Endothelial cell (in vitro differentiated cells): ENCODE measurements around the gene MPHOSPH9. TPM values are rescaled to one million over a fixed set of nuclear protein-coding genes. Genes with fewer than 3 reads are reported as not detected.

Source experiments
- DNase-seq: peaks from one replicate; pipeline ENCODE4 v3.0.0; 2021; ENCODE audit warnings: low spot score
- H3K27ac Mint-ChIP-seq: one replicate; pipeline ENCODE4 v1.8.0; 2021; ENCODE audit warnings: mixed read lengths, inconsistent platforms; ENCODE audit not compliant: unreplicated experiment
- H3K27me3 Mint-ChIP-seq: one replicate; pipeline ENCODE4 v1.8.0; 2021; ENCODE audit warnings: mild to moderate bottlenecking, moderate library complexity, mixed read lengths, inconsistent platforms; ENCODE audit not compliant: unreplicated experiment
- H3K36me3 Mint-ChIP-seq: one replicate; pipeline ENCODE4 v1.8.0; 2021; ENCODE audit warnings: mild to moderate bottlenecking, low read depth, mixed read lengths, inconsistent platforms; ENCODE audit not compliant: unreplicated experiment
- H3K4me1 Mint-ChIP-seq: one replicate; pipeline ENCODE4 v1.8.0; 2021; ENCODE audit warnings: mild to moderate bottlenecking, mixed read lengths, inconsistent platforms; ENCODE audit not compliant: unreplicated experiment
- H3K4me3 Mint-ChIP-seq: one replicate; pipeline ENCODE4 v1.8.0; 2021; ENCODE audit warnings: mild to moderate bottlenecking, mixed read lengths, inconsistent platforms; ENCODE audit not compliant: unreplicated experiment
- H3K9me3 Mint-ChIP-seq: one replicate; pipeline ENCODE4 v1.8.0; 2021; ENCODE audit warnings: mixed read lengths, inconsistent platforms; ENCODE audit not compliant: unreplicated experiment
- total RNA-seq: library from RNA; stranded (reverse); fragmentation: NEBNext Ultra II Directional; extraction: Animal tissue kit (Norgen Biotek cat#: 25700); gene quantifications from one replicate; pipeline ENCODE4 v1.2.1, GENCODE V29; 2021; ENCODE audit not compliant: unreplicated experiment
- TF ChIP-seq, protein P1 (sequence below): fragments of 200-600 bp; sonication (generic); IDR thresholded peaks from one replicate; pipeline ENCODE4 v1.5.0; 2021; ENCODE audit warnings: antibody characterized with exemption; ENCODE audit not compliant: unreplicated experiment

The MPHOSPH9 gene
- total RNA-seq, 1 donor from 2014 or later, result 30.1 TPM

DNA sequence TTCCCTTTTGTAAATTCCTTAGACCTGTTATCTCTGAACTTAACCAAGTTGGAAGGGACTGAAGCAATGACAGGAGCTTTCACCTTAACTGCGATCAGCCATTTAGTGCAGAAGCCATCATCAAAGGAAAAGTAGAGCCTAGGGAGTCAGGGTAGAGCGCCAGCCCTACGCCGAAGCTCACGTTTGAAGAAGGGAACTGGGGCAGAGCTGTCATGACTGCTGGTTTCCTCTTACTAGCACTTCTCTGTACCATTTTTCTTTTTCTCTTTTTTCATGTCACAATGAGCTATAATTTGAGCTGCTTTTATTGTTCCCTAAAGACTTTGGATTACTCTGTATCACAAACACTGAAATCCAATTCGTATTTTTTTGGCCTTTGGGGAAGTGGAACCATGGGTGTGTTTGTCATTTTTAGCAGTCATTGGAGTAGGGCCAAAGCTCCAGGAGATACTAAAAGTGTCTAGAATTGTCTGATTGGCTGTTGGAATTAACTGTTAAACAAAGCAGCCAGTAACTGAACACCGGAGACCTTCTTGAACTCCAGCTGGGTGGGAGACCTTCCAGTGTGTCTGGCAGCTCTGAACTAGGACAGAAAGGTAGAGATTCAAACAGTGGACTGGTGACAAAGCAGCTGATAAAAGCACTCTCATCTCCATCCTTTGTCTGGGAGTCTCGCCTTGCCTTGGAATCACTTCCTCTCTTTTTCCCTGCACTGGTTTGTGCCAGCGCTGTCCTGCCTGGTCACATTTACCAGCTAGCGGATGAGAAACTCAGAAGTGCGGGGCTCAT is 9.4 kb upstream of the MPHOSPH9 start:
- TF ChIP-seq, protein P1, sequence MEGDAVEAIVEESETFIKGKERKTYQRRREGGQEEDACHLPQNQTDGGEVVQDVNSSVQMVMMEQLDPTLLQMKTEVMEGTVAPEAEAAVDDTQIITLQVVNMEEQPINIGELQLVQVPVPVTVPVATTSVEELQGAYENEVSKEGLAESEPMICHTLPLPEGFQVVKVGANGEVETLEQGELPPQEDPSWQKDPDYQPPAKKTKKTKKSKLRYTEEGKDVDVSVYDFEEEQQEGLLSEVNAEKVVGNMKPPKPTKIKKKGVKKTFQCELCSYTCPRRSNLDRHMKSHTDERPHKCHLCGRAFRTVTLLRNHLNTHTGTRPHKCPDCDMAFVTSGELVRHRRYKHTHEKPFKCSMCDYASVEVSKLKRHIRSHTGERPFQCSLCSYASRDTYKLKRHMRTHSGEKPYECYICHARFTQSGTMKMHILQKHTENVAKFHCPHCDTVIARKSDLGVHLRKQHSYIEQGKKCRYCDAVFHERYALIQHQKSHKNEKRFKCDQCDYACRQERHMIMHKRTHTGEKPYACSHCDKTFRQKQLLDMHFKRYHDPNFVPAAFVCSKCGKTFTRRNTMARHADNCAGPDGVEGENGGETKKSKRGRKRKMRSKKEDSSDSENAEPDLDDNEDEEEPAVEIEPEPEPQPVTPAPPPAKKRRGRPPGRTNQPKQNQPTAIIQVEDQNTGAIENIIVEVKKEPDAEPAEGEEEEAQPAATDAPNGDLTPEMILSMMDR, result no peak
- Mint-ChIP-seq H3K4me3 (no peak overlapping the region), H3K4me1 (peaks cover 7% of the 10 kb centered on the region), H3K27ac (peak overlapping the region; percentile 67), H3K9me3 (peaks cover 5% of the 10 kb centered on the region), H3K27me3 (peaks cover 1% of the 10 kb centered on the region), H3K36me3 (peaks cover 15% of the 10 kb centered on the region)
- DNase-seq, result no peak

DNA sequence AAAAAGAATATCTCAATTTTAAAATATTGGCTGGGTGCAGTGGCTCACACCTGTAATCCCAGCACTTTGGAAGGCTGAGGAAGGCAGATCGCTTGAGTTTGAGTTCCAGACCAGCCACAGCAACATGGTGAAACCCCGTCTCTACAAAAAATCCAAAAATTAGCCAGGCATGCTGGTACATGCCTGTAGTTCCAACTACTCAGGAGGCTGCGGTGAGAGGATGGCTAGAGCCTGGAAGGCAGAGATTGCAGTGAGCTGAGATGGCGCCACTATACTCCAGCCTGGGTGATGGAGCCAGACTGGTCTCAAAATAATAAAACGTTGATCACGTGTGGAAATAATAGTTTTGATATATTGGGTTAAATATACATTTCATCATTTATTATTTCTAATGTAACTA is 6.0 kb upstream of the MPHOSPH9 start:
- peaks cover 7% of the 10 kb centered on the region for H3K36me3 Mint-ChIP-seq
- H3K27ac Mint-ChIP-seq, result no peak overlapping the region
- TF ChIP-seq, protein P1, result no peak
- H3K9me3 Mint-ChIP-seq, result no peaks in the 10 kb centered on the region
- H3K4me1 Mint-ChIP-seq, result peaks cover 7% of the 10 kb centered on the region
- no peak for DNase-seq
- no peak overlapping the region for H3K4me3 Mint-ChIP-seq
- H3K27me3 Mint-ChIP-seq, result peaks cover 1% of the 10 kb centered on the region

DNA sequence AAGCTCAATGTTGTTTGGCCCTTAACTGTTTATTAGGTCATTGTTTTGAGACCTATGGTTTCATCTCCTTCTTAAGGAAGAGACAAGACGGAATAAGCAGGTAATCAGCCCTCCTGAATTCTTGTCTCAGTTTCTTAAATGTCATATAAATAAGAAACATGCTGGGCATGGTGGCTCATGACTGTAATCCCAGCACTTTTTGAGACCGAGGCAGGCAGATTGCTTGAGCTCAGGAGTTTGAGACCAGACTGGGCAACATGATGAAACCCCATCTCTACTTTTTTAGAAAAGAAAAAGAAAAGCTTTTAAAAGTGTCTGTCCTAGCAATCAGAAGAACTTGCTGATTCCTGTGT is 5.4 kb upstream of the MPHOSPH9 start:
- TF ChIP-seq, protein P1, result peak; percentile 9
- no peak overlapping the region for H3K4me3 Mint-ChIP-seq
- peaks cover 7% of the 10 kb centered on the region for H3K36me3 Mint-ChIP-seq
- peaks cover 7% of the 10 kb centered on the region for H3K4me1 Mint-ChIP-seq
- H3K27me3 Mint-ChIP-seq, result peaks cover 1% of the 10 kb centered on the region
- no peak overlapping the region for H3K27ac Mint-ChIP-seq
- no peaks in the 10 kb centered on the region for H3K9me3 Mint-ChIP-seq
- DNase-seq, result no peak

DNA sequence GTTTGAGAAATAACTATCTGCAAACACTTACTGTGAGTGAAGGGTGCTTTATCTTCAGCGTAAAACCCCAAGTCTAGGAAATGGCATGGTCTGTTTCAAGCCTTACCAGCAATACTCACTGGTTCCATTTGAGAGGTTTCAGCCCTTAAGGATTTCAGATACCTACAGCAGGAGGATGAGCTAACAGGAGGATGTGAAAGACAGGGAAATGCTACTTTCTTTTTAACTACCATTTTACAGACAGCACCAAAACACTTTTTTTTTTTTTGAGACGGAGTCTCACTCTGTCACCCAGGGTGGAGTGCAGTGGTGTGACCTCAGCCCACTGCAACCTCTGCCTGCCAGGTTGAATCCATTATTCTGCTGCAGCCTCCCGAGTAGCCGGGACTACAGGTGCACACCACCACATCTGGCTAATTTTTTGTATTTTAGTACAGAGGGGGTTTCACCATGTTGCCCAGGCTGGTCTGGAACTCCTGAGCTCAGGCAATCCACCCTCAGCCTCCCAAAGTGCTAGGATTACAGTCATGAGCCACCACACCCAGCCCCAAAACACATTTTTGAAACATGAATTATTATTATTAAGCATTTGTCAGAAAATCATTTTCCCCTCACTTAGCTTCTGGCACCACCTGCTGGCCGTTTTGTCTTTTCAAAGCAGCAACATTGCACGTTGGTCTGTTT is 4.8 kb upstream of the MPHOSPH9 start:
- Mint-ChIP-seq H3K4me1 (peaks cover 6% of the 10 kb centered on the region), H3K27me3 (peaks cover 1% of the 10 kb centered on the region), H3K9me3 (no peaks in the 10 kb centered on the region), H3K27ac (no peak overlapping the region), H3K36me3 (peaks cover 7% of the 10 kb centered on the region), H3K4me3 (no peak overlapping the region)
- DNase-seq, result peak; percentile 60
- TF ChIP-seq, protein P1, result peak; percentile 79
